Measurements from ENCODE around the gene AUTS2.

AUTS2 gene

DNA sequence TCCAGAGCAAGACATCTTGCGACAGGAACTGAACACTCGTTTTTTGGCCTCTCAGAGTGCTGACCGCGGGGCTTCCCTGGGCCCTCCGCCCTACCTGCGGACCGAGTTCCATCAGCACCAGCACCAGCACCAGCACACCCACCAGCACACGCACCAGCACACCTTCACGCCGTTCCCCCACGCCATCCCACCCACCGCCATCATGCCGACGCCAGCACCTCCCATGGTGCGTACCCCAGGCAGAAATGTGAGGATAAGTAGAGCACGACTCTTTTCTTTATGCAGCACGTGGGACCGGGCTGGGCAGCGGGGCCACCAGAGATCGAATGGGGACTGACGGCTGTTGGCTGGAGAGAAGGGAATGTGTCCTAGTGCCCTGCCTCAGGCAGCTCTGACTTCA, 1167.8 kb downstream of the AUTS2 start:
- H3K4me3 ChIP-seq (ENCODE audit: low read depth, low read length, poor library complexity, severe bottlenecking), result no peak overlapping the region
- no peak overlapping the region for H3K4me2 ChIP-seq (ENCODE audit: low read length)
- H4K20me1 ChIP-seq (ENCODE audit: insufficient read depth, low read length), result no peaks in the 10 kb centered on the region
- no peaks in the 10 kb centered on the region for H3K79me2 ChIP-seq (ENCODE audit: insufficient read depth, low read length)
- no peaks in the 10 kb centered on the region for H3F3A ChIP-seq (ENCODE audit: insufficient read depth, low read length)
- no peaks in the 10 kb centered on the region for H3K9me3 ChIP-seq (ENCODE audit: low read length)
- no peak overlapping the region for H3K9ac ChIP-seq (ENCODE audit: low read length)
- no peak overlapping the region for H2AFZ ChIP-seq (ENCODE audit: low read length)
- peaks cover 40% of the 10 kb centered on the region for H3K4me1 ChIP-seq (ENCODE audit: insufficient read depth, low read length, severe bottlenecking)
- H3K9me2 ChIP-seq (ENCODE audit: low read depth, low read length), result no peaks in the 10 kb centered on the region
- H3K27ac ChIP-seq (ENCODE audit: low read depth, low read length, poor library complexity, severe bottlenecking), result no peak overlapping the region
- H3K36me3 ChIP-seq (ENCODE audit: insufficient read depth, low read length), result peaks cover 50% of the 10 kb centered on the region
- TF ChIP-seq, protein P1, sequence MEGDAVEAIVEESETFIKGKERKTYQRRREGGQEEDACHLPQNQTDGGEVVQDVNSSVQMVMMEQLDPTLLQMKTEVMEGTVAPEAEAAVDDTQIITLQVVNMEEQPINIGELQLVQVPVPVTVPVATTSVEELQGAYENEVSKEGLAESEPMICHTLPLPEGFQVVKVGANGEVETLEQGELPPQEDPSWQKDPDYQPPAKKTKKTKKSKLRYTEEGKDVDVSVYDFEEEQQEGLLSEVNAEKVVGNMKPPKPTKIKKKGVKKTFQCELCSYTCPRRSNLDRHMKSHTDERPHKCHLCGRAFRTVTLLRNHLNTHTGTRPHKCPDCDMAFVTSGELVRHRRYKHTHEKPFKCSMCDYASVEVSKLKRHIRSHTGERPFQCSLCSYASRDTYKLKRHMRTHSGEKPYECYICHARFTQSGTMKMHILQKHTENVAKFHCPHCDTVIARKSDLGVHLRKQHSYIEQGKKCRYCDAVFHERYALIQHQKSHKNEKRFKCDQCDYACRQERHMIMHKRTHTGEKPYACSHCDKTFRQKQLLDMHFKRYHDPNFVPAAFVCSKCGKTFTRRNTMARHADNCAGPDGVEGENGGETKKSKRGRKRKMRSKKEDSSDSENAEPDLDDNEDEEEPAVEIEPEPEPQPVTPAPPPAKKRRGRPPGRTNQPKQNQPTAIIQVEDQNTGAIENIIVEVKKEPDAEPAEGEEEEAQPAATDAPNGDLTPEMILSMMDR (IDR thresholded peaks at IDR 0.05; ENCODE audit: low read length), result no peak
- no peaks in the 10 kb centered on the region for H3K27me3 ChIP-seq (ENCODE audit: insufficient read depth, low read length)

GRCh38 chr7:70766694-70767093, 1168.4 kb downstream of the AUTS2 start:
- H3K27me3 ChIP-seq (ENCODE audit: insufficient read depth, low read length), result no peaks in the 10 kb centered on the region
- peaks cover 34% of the 10 kb centered on the region for H3K4me1 ChIP-seq (ENCODE audit: insufficient read depth, low read length, severe bottlenecking)
- H4K20me1 ChIP-seq (ENCODE audit: insufficient read depth, low read length), result no peaks in the 10 kb centered on the region
- TF ChIP-seq EZH2 (IDR thresholded peaks at IDR 0.05; ENCODE audit: borderline replicate concordance, low read length), result no peak
- TF ChIP-seq, protein P1 (IDR thresholded peaks at IDR 0.05; ENCODE audit: low read length), result no peak
- H3K4me2 ChIP-seq (ENCODE audit: low read length), result no peak overlapping the region
- no peaks in the 10 kb centered on the region for H3K79me2 ChIP-seq (ENCODE audit: insufficient read depth, low read length)
- H3F3A ChIP-seq (ENCODE audit: insufficient read depth, low read length), result no peaks in the 10 kb centered on the region
- H3K9ac ChIP-seq (ENCODE audit: low read length), result no peak overlapping the region
- H3K27ac ChIP-seq (ENCODE audit: low read depth, low read length, poor library complexity, severe bottlenecking), result no peak overlapping the region
- H2AFZ ChIP-seq (ENCODE audit: low read length), result no peak overlapping the region
- no peak overlapping the region for H3K4me3 ChIP-seq (ENCODE audit: low read depth, low read length, poor library complexity, severe bottlenecking)
- H3K36me3 ChIP-seq (ENCODE audit: insufficient read depth, low read length), result peaks cover 55% of the 10 kb centered on the region
- H3K9me3 ChIP-seq (ENCODE audit: low read length), result no peaks in the 10 kb centered on the region
- no peaks in the 10 kb centered on the region for H3K9me2 ChIP-seq (ENCODE audit: low read depth, low read length)

- no peak overlapping the region for H3K9ac ChIP-seq (ENCODE audit: low read length)
- H3K4me3 ChIP-seq (ENCODE audit: low read depth, low read length, poor library complexity, severe bottlenecking), result no peak overlapping the region
- no peaks in the 10 kb centered on the region for H4K20me1 ChIP-seq (ENCODE audit: insufficient read depth, low read length)
- H3K79me2 ChIP-seq (ENCODE audit: insufficient read depth, low read length), result no peaks in the 10 kb centered on the region
- no peaks in the 10 kb centered on the region for H3K27me3 ChIP-seq (ENCODE audit: insufficient read depth, low read length)
- no peak overlapping the region for H2AFZ ChIP-seq (ENCODE audit: low read length)
- peaks cover 18% of the 10 kb centered on the region for H3K4me1 ChIP-seq (ENCODE audit: insufficient read depth, low read length, severe bottlenecking)
- no peaks in the 10 kb centered on the region for H3K9me3 ChIP-seq (ENCODE audit: low read length)
- no peak overlapping the region for H3K27ac ChIP-seq (ENCODE audit: low read depth, low read length, poor library complexity, severe bottlenecking)
- H3K4me2 ChIP-seq (ENCODE audit: low read length), result no peak overlapping the region
- H3K9me2 ChIP-seq (ENCODE audit: low read depth, low read length), result no peaks in the 10 kb centered on the region
- H3F3A ChIP-seq (ENCODE audit: insufficient read depth, low read length), result no peaks in the 10 kb centered on the region
- H3K36me3 ChIP-seq (ENCODE audit: insufficient read depth, low read length), result peaks cover 78% of the 10 kb centered on the region
- TF ChIP-seq EZH2 (IDR thresholded peaks at IDR 0.05; ENCODE audit: borderline replicate concordance, low read length), result no peak
- TF ChIP-seq, protein P1 (IDR thresholded peaks at IDR 0.05; ENCODE audit: low read length), result no peak
These were observed 1171.9 kb downstream of the AUTS2 start for GRCh38 chr7:70770154-70770553.

Measured in OCI-LY1 (cell line).